GM21367 (cell line): Measurements from ENCODE around the gene GPR132.
"Not testable (repeated sequence)": the region's sequence is repeated elsewhere in the genome, so short reads cannot be mapped to it uniquely, and the experiment has no call there.

Experiments used
- ATAC-seq: cut with Tn5 transposase; IDR thresholded peaks from one replicate; pipeline ENCODE4 v1.9.1; 2021; ENCODE audit not compliant: unreplicated experiment

The GPR132 gene

DNA sequence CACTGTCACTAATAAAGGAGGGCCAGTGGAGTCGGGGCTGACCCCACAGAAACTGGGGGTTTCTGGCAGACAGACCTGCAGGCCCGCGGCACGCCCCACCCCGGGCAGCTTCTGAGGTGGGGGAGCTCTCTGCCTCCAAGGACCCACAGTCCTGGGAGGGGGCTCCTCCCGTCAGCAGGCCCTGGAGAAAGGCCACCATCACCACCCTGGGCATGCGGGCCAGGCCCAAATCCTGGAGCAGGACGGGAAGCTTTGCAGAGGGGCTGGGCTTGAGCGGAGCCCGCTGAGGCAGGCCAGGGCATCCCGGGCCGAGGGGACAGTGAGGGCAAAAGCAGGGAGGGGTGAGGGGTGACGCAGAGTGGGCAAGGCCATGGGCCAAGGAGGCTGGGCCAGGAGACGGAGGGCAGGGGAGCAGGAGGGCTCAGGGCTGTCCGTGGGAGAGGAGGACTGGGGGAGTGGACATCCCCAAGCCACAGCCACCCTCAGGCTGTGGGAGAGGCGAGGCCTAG, 11.1 kb upstream of the GPR132 start:
- ATAC-seq = no peak

GRCh38 chr14:105075379-105076295, 10.4 kb upstream of the GPR132 start:
- ATAC-seq = no peak

DNA sequence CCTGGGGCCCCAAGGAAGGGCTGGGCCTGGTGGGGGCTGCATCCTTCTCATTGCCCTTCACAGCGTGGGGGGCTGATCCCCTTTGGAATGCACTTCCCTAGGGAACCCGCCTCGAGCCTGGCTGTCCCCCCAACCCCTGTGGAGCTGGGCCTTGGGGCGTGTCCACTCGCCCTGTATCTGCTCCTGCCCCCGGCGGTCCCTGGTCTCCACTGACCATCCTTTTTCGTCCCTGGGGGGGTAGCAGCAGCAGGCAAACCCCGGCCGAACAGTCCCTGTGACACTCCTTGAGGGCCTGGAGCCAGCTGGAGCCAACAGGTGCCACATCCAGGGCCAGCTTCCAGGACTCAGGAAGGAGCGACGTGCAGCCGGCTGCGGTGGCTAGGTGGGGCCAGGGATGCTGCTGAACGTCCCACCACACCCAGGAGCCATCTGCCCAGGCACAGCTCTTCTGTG, 9.4 kb upstream of the GPR132 start:
- ATAC-seq = no peak

- no peak for ATAC-seq
Measured at GRCh38 chr14:105073720-105074600, 8.7 kb upstream of the GPR132 start.

GRCh38 chr14:105072892-105073719, 7.9 kb upstream of the GPR132 start:
- no peak for ATAC-seq

DNA sequence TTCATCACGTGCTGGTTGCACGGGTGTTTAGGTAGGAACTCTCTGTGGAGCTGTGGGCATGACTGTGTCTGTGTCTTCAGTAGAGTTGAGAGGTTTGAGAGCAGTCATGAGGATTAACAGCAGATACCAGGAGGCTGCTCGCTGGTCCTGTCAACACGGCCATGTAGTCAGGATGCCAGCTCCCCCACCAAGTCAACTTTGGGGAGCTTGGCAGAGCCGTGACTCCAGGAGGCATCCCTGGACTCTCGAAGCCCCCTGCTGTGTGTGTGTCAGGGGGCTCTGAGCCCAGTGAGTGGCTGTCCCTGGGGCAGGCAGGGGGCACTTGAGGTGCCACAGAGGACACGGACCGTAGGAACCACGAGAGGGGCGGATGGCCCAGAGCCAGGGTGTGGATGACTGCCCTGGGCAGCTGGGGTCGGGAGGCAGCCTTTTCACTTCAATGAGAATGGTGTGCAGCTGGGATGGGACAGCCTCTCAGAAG, 7.2 kb upstream of the GPR132 start:
- no peak for ATAC-seq

- ATAC-seq = no peak
Measured at GRCh38 chr14:105071942-105072341, 6.7 kb upstream of the GPR132 start.

GRCh38 chr14:105071326-105071725, 6.1 kb upstream of the GPR132 start:
- ATAC-seq = no peak

GRCh38 chr14:105070760-105071137, 5.5 kb upstream of the GPR132 start:
- ATAC-seq = no peak

GRCh38 chr14:105069871-105070759, 4.9 kb upstream of the GPR132 start:
- peak; percentile 36 for ATAC-seq

DNA sequence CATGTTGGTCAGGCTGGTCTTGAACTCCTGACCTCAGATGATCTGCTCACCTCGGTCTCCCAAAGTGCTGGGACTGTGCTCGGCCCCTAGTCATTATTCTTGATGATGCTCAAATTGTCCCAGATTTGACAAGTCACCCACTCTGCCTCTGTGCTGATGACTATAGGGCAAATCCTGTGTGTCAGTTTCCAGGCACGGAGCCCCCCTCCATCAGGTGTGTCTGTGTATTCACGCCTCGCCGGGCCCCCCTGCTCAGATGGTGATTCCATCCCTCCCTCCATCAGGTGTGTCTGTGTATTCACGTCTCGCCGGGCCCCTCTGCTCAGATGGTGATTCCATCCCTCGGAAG, 4.3 kb upstream of the GPR132 start:
- no peak for ATAC-seq

DNA sequence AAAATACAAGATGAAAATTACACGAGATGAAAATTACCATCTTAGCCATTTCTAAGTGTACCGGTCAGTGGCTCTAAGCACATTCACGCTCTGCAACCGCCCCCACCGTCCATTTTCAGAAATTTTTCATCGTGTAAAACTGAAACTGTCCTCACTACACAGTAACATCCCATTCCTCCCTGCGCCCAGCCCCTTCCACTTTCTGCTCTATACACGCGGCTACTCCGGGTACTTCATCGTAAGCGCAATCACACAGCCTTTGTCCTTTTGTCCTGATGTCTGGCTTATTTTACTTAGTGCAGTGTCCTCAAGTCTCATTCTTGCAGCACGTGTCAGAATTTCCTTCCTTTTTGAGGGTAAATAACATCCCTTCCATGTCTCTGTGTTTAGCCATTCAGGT, 3.6 kb upstream of the GPR132 start:
- no peak for ATAC-seq

- ATAC-seq = no peak
Measured at GRCh38 chr14:105067969-105068301, 2.7 kb upstream of the GPR132 start.

DNA sequence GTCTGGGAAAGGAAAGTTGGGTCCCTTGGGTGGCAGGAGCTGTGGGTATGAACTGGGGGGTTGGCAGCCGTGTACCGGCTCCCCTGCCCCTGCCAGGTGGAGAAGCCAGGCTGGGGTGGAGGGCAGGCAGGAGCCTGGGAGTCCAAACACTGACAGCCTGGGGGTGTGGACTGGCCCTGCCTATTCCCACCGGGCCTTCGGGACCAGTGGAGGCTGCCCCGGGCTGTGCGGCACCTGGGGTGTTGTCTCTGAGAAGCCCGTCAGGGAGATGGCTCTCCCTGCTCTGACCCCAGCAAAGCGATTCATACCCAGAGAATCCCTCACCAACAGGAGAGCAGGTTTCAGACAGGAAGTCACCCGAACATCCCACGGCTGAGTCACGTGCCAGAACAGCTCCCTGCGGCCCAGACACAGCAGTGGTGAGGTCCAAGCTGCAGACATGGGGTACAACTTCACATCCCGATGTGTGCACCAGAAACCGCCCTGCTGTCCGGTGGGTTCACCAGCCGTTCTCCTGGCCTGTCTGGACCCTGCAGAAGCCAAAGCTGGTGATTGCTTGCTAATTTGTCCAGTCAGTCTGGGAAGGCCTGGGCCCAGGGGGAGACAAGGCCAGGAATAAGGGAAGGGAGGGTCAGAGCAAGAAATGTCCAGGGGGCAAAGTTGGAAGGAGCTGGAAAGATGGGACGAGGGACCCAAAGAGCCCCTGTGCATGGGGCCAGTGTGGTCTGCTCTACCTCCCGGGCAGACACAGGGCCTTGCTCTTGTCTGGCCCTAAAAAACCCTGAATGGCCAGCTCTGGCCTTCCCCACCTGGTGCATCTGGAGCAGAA, 2.1 kb upstream of the GPR132 start:
- ATAC-seq = no peak

- no peak for ATAC-seq
Measured at GRCh38 chr14:105066240-105067071, 1.2 kb upstream of the GPR132 start.

DNA sequence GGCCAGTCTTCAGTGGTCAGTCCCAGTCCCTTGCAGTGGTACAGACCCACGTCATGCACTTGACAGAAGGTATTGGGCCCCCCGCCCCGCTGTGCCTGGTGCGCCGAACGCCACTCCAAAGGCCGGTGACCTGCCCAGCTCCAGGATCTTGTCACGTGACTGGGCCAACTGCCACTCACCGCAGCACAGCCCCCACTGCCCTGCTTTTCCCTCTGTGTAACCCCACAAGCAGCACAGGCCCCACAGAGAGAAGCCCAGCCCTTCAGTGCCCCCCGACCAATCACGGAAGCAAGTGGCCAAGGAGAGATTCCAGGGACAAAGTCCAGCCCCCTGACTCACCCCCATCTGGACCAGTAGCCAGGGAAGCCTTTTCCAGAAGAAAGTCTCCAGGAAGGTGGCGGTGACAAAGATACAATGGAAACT, 498 bp downstream of the GPR132 start:
- ATAC-seq = no peak

DNA sequence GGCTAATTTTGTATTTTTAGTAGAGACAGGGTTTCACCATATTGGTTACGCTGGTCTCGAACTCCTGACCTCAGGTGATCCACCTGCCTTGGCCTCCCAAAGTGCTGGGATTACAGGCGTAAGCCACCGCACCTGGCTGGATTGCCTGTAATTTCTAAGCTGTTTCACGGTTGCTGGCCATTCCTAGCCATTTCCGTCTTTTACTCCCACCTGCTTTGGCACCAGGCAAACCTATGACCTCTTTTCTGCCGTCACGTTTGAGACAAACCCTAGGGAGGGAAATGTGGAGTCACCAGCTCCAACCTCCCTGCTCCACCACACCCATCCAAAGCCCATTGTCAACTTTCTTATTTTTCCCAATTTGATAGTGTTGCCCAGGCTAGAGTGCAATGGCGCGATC, 1.2 kb downstream of the GPR132 start:
- ATAC-seq = no peak

GRCh38 chr14:105063506-105063905, 1.7 kb downstream of the GPR132 start:
- ATAC-seq = not testable (repeated sequence)
